Mesothelial cell of epicardium (in vitro differentiated cells): ENCODE measurements around the gene DLEC1. TPM values are rescaled to one million over a fixed set of nuclear protein-coding genes. Genes with fewer than 3 reads are reported as not detected.

ENCODE experiments used
- DNase-seq, 2 experiments: peaks; one replicate each; pipeline ENCODE4 v3.0.0; 2021; ENCODE audit warnings: low spot score in 2 of 2; ENCODE audit not compliant: unreplicated experiment in 2 of 2
- H3K27ac Mint-ChIP-seq: 2 replicates; pipeline ENCODE4 v1.8.0; 2021; ENCODE audit warnings: mixed read lengths
- H3K27me3 Mint-ChIP-seq: 2 replicates; pipeline ENCODE4 v1.8.0; 2021; ENCODE audit warnings: low read depth, mixed read lengths
- H3K36me3 Mint-ChIP-seq: 2 replicates; pipeline ENCODE4 v1.8.0; 2021; ENCODE audit warnings: mixed read lengths
- H3K4me1 Mint-ChIP-seq: 2 replicates; pipeline ENCODE4 v1.8.0; 2021; ENCODE audit warnings: mixed read lengths
- H3K4me3 Mint-ChIP-seq: 2 replicates; pipeline ENCODE4 v1.8.0; 2021; ENCODE audit warnings: mild to moderate bottlenecking, moderate library complexity, mixed read lengths
- H3K9me3 Mint-ChIP-seq: 2 replicates; pipeline ENCODE4 v1.8.0; 2021; ENCODE audit warnings: mixed read lengths
- CTCF ChIP-seq: fragments of 200-600 bp; sonication (generic); IDR thresholded peaks from one replicate; pipeline ENCODE4 v1.5.0; 2021; ENCODE audit warnings: antibody characterized with exemption; ENCODE audit not compliant: unreplicated experiment
- total RNA-seq: library from RNA; stranded (reverse); gene quantifications from 3 replicates; pipeline ENCODE4 v1.2.1, GENCODE V29; 2021

Gene DLEC1
- total RNA-seq, 1 donor from 2014 or later, result 1.4 TPM

GRCh38 chr3:38119821-38120692, 81.0 kb downstream of the DLEC1 start:
- peaks cover 17% of the 10 kb centered on the region for H3K36me3 Mint-ChIP-seq
- no peak overlapping the region for H3K27ac Mint-ChIP-seq
- no peak for TF ChIP-seq CTCF
- H3K4me3 Mint-ChIP-seq, result no peak overlapping the region
- no peaks in the 10 kb centered on the region for H3K9me3 Mint-ChIP-seq
- peaks cover 9% of the 10 kb centered on the region for H3K27me3 Mint-ChIP-seq
- H3K4me1 Mint-ChIP-seq, result no peaks in the 10 kb centered on the region
- no peak for DNase-seq

- Mint-ChIP-seq H3K9me3 (no peaks in the 10 kb centered on the region), H3K27me3 (peaks cover 1% of the 10 kb centered on the region), H3K4me3 (no peak overlapping the region), H3K36me3 (peaks cover 23% of the 10 kb centered on the region), H3K4me1 (no peaks in the 10 kb centered on the region), H3K27ac (no peak overlapping the region)
- TF ChIP-seq CTCF, result no peak
- no peak for DNase-seq
These were observed 81.9 kb downstream of the DLEC1 start for GRCh38 chr3:38120693-38121450.

GRCh38 chr3:38121451-38121831, 82.4 kb downstream of the DLEC1 start:
- Mint-ChIP-seq H3K4me3 (no peak overlapping the region), H3K27ac (no peak overlapping the region), H3K27me3 (no peaks in the 10 kb centered on the region), H3K4me1 (no peaks in the 10 kb centered on the region), H3K9me3 (no peaks in the 10 kb centered on the region), H3K36me3 (peaks cover 24% of the 10 kb centered on the region)
- DNase-seq, result no peak
- TF ChIP-seq CTCF, result no peak

- Mint-ChIP-seq H3K9me3 (no peaks in the 10 kb centered on the region), H3K4me3 (no peak overlapping the region), H3K4me1 (no peaks in the 10 kb centered on the region), H3K36me3 (peaks cover 24% of the 10 kb centered on the region), H3K27ac (no peak overlapping the region), H3K27me3 (no peaks in the 10 kb centered on the region)
- TF ChIP-seq CTCF, result no peak
- no peak for DNase-seq
These were observed 82.9 kb downstream of the DLEC1 start for GRCh38 chr3:38121832-38122461.

GRCh38 chr3:38122712-38123290, 83.8 kb downstream of the DLEC1 start:
- no peaks in the 10 kb centered on the region for H3K4me1 Mint-ChIP-seq
- H3K4me3 Mint-ChIP-seq, result no peak overlapping the region
- H3K9me3 Mint-ChIP-seq, result no peaks in the 10 kb centered on the region
- H3K27ac Mint-ChIP-seq, result no peak overlapping the region
- no peak for TF ChIP-seq CTCF
- H3K27me3 Mint-ChIP-seq, result no peaks in the 10 kb centered on the region
- DNase-seq, result peak in 1 of 2 experiments; percentile 27
- H3K36me3 Mint-ChIP-seq, result peaks cover 24% of the 10 kb centered on the region
